CD4-positive, alpha-beta T cell (primary cell): ENCODE data around the gene NUP214. TPM values are rescaled to one million over a fixed set of nuclear protein-coding genes. Genes with fewer than 3 reads are reported as not detected.

ENCODE experiments used
- ATAC-seq: fragments of 200-7000 bp; cut with Tn5 transposase; one replicate; pipeline ENCODE4 v1.10.0; 2022; ENCODE audit warnings: mild to moderate bottlenecking; ENCODE audit not compliant: poor library complexity
- CTCF ChIA-PET: fragments of 350-600 bp; sonication (Branson Sonifier 250); formaldehyde crosslinking; loops from one replicate; lab custom pipeline; 2021; ENCODE audit warnings: antibody characterized with exemption, inconsistent platforms; lab: Charles Lee
- POLR2A ChIA-PET: fragments of 350-600 bp; sonication (Branson Sonifier 250); formaldehyde crosslinking; loops from one replicate; lab custom pipeline; 2021; ENCODE audit warnings: antibody characterized with exemption, inconsistent platforms; lab: Charles Lee
- DNase-seq, 14 experiments: peaks; one replicate each; pipeline ENCODE4 v3.0.0-alpha.2; 2013 to 2020; ENCODE audit warnings: mixed read lengths in 2 of 14
- H3K27ac ChIP-seq, 2 donors: one replicate each; pipeline versions ENCODE4 v1.5.1 to v1.7.0; 2013; ENCODE audit warnings: low read length in 2 of 2, low read depth in 1 of 2, mild to moderate bottlenecking in 1 of 2
- H3K27me3 ChIP-seq, 2 experiments: 1 replicate in 1 of 2; 2 replicates in 1 of 2; pipeline versions ENCODE4 v1.6.1 to v1.7.0; 2013; ENCODE audit warnings: low read length in 2 of 2, control low read depth in 1 of 2, mild to moderate bottlenecking in 1 of 2, moderate library complexity in 1 of 2; ENCODE audit not compliant: insufficient read depth in 2 of 2, control insufficient read depth in 1 of 2
- H3K36me3 ChIP-seq: one replicate; pipeline ENCODE4 v1.6.1; 2013; ENCODE audit warnings: low read length, control low read depth; ENCODE audit not compliant: insufficient read depth
- H3K4me1 ChIP-seq: one replicate; pipeline ENCODE4 v1.6.1; 2013; ENCODE audit warnings: low read length, control low read depth; ENCODE audit not compliant: insufficient read depth
- H3K4me3 ChIP-seq: one replicate; pipeline ENCODE4 v1.5.1; 2013; ENCODE audit warnings: mild to moderate bottlenecking, low read length, moderate library complexity
- H3K9me3 ChIP-seq, 2 experiments: 1 replicate in 1 of 2; 2 replicates in 1 of 2; pipeline versions ENCODE4 v1.6.1 to v1.7.0; 2013; ENCODE audit warnings: low read length in 2 of 2, mild to moderate bottlenecking in 2 of 2, control low read depth in 1 of 2, moderate library complexity in 1 of 2; ENCODE audit not compliant: control insufficient read depth in 1 of 2, insufficient read depth in 1 of 2
- H3K27ac Mint-ChIP-seq: one replicate; pipeline ENCODE4 v1.8.0; 2020; ENCODE audit warnings: mixed read lengths
- H3K27me3 Mint-ChIP-seq: one replicate; pipeline ENCODE4 v1.8.0; 2021; ENCODE audit warnings: mixed read lengths
- H3K36me3 Mint-ChIP-seq: one replicate; pipeline ENCODE4 v1.8.0; 2021; ENCODE audit warnings: low read depth, mixed read lengths
- H3K4me1 Mint-ChIP-seq: one replicate; pipeline ENCODE4 v1.8.0; 2021; ENCODE audit warnings: low read depth, mixed read lengths
- H3K4me3 Mint-ChIP-seq: one replicate; pipeline ENCODE4 v1.8.0; 2020; ENCODE audit warnings: mild to moderate bottlenecking, mixed read lengths
- H3K9me3 Mint-ChIP-seq: one replicate; pipeline ENCODE4 v1.8.0; 2020; ENCODE audit warnings: mixed read lengths
- CTCF ChIP-seq: fragments of 200-600 bp; IDR thresholded peaks from one replicate; pipeline ENCODE4 v1.8.0; 2022; ENCODE audit warnings: antibody characterized with exemption, mild to moderate bottlenecking
- intact Hi-C, 2 experiments: fragments of 100-400 bp; cut with DNase I in 1 of 2; cut with micrococcal nuclease in 1 of 2; formaldehyde crosslinking; loops; one replicate each; pipeline versions ENCODE4 v1.15.1 to v1.9.0; 2023 to 2025; cut with DNase I, micrococcal nuclease
- total RNA-seq, 174 experiments: library from RNA in 2 of 174; stranded (reverse) in 2 of 174; gene quantifications; one replicate each; pipeline ENCODE4 v1.2.3 and lab custom pipeline; 2021 to 2026

The NUP214 gene
- total RNA-seq, 2 experiments from 2014 or later = 105 to 107 TPM

GRCh38 chr9:131214286-131214856 lies 89.0 kb downstream of the NUP214 start:
- no peak overlapping the region for H3K4me3 Mint-ChIP-seq
- Histone ChIP-seq H3K9me3 (peaks cover 5 to 7% of the 10 kb centered on the region in 2 experiments), H3K36me3 (peaks cover 40% of the 10 kb centered on the region), H3K27ac (no peak overlapping the region), H3K27me3 (no peaks in the 10 kb centered on the region), H3K4me3 (no peak overlapping the region), H3K4me1 (no peaks in the 10 kb centered on the region)
- DNase-seq = no peak
- no peak overlapping the region for H3K27ac Mint-ChIP-seq
- peaks cover 87% of the 10 kb centered on the region for H3K36me3 Mint-ChIP-seq
- ATAC-seq = no peak
- H3K9me3 Mint-ChIP-seq = peaks cover 11% of the 10 kb centered on the region
- ChIA-PET CTCF (no interaction called here), POLR2A (no interaction called here)
- H3K27me3 Mint-ChIP-seq = no peaks in the 10 kb centered on the region
- no peaks in the 10 kb centered on the region for H3K4me1 Mint-ChIP-seq
- TF ChIP-seq CTCF = no peak
- intact Hi-C loops = no loop called here

GRCh38 chr9:131214876-131215275 lies 89.5 kb downstream of the NUP214 start:
- ChIA-PET CTCF (no interaction called here), POLR2A (no interaction called here)
- Mint-ChIP-seq H3K4me3 (no peak overlapping the region), H3K9me3 (peaks cover 11% of the 10 kb centered on the region), H3K4me1 (no peaks in the 10 kb centered on the region), H3K36me3 (peaks cover 87% of the 10 kb centered on the region), H3K27ac (no peak overlapping the region), H3K27me3 (no peaks in the 10 kb centered on the region)
- intact Hi-C loops = no loop called here
- peaks cover 41% of the 10 kb centered on the region for H3K36me3 ChIP-seq
- H3K4me3 ChIP-seq = no peak overlapping the region
- DNase-seq (no peak), ATAC-seq (no peak)
- H3K27me3 ChIP-seq = no peaks in the 10 kb centered on the region
- no peak overlapping the region for H3K27ac ChIP-seq
- no peaks in the 10 kb centered on the region for H3K4me1 ChIP-seq
- peaks cover 5 to 7% of the 10 kb centered on the region in 2 experiments for H3K9me3 ChIP-seq
- TF ChIP-seq CTCF = no peak

- H3K27me3 ChIP-seq = no peaks in the 10 kb centered on the region
- DNase-seq (no peak), ATAC-seq (no peak)
- ChIA-PET CTCF (interaction anchor here (0.5 kb wide), 1 partner anchor 218 kb away, joined by 3 read pairs; no protein-coding TSS in a partner anchor), POLR2A (interaction anchor here (0.7 to 1.5 kb wide), 2 partner anchors 39 to 49 kb away, joined by 4 to 5 read pairs; no protein-coding TSS in a partner anchor)
- intact Hi-C loops = no loop called here
- H3K9me3 Mint-ChIP-seq = no peaks in the 10 kb centered on the region
- TF ChIP-seq CTCF = no peak
- H3K4me1 Mint-ChIP-seq = no peaks in the 10 kb centered on the region
- H3K9me3 ChIP-seq = no peaks in the 10 kb centered on the region
- no peaks in the 10 kb centered on the region for H3K27me3 Mint-ChIP-seq
- no peak overlapping the region for H3K4me3 ChIP-seq
- H3K4me3 Mint-ChIP-seq = no peak overlapping the region
- peaks cover 87% of the 10 kb centered on the region for H3K36me3 Mint-ChIP-seq
- H3K4me1 ChIP-seq = no peaks in the 10 kb centered on the region
- H3K27ac ChIP-seq = no peak overlapping the region
- H3K36me3 ChIP-seq = peaks cover 33% of the 10 kb centered on the region
- H3K27ac Mint-ChIP-seq = no peak overlapping the region
These were observed 91.4 kb downstream of the NUP214 start for GRCh38 chr9:131216806-131217205.
